C4-2B (cell line): ENCODE data around the gene LRP1B.

Source experiments
- H3K27ac ChIP-seq: fragments of 450-650 bp; 2 replicates; pipeline ENCODE4 v1.5.1; 2017
- ZFX ChIP-seq: fragments of 450-650 bp; IDR thresholded peaks from 2 replicates; pipeline ENCODE4 v1.6.1; 2017
- TF ChIP-seq, protein P1 (sequence below): fragments of 450-650 bp; conservative IDR thresholded peaks from 2 replicates; pipeline ENCODE4 v1.5.1; 2017; ENCODE audit warnings: mild to moderate bottlenecking

LRP1B gene

DNA sequence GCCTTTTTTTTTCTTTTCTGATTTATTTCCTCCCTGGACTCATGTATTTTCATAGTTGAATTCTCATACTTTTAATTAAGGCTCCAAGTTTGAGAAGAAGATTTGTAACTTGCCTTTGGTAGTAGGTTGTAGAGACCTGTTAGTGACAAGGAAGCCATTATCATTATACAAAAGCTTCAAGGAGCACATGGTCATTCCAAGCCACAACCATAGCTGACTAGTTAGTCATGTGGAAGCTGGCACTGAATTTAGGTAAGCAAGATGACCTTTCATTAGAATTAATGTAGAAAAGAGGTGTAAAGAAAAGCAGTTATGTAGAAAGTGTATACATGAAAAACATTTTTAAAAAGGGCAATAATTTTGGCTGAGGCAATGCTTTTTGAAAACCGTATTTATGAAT lies 89.7 kb downstream of the LRP1B start:
- TF ChIP-seq, protein P1, sequence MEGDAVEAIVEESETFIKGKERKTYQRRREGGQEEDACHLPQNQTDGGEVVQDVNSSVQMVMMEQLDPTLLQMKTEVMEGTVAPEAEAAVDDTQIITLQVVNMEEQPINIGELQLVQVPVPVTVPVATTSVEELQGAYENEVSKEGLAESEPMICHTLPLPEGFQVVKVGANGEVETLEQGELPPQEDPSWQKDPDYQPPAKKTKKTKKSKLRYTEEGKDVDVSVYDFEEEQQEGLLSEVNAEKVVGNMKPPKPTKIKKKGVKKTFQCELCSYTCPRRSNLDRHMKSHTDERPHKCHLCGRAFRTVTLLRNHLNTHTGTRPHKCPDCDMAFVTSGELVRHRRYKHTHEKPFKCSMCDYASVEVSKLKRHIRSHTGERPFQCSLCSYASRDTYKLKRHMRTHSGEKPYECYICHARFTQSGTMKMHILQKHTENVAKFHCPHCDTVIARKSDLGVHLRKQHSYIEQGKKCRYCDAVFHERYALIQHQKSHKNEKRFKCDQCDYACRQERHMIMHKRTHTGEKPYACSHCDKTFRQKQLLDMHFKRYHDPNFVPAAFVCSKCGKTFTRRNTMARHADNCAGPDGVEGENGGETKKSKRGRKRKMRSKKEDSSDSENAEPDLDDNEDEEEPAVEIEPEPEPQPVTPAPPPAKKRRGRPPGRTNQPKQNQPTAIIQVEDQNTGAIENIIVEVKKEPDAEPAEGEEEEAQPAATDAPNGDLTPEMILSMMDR = no peak
- TF ChIP-seq ZFX = no peak
- H3K27ac ChIP-seq = no peak overlapping the region

DNA sequence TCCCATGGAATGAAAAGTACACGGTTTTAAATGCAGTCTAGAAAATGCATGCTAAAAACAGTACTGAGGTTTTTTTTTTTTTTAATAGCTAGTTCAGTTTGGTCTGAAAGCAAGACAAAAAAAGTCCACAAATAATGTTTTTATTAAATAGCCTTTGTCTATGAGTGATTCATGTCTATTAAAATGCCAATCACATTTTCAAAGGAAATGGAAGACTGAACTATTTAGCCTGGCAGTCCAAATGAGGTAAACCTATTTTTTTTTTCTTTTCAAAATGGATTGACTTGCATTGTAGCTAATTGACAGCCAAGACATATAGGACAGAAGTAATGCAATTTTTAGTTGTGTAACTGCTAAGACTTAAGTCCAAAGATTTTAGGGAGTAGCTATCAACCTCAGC lies 90.3 kb downstream of the LRP1B start:
- no peak for TF ChIP-seq ZFX
- TF ChIP-seq, protein P1 = no peak
- no peak overlapping the region for H3K27ac ChIP-seq

DNA sequence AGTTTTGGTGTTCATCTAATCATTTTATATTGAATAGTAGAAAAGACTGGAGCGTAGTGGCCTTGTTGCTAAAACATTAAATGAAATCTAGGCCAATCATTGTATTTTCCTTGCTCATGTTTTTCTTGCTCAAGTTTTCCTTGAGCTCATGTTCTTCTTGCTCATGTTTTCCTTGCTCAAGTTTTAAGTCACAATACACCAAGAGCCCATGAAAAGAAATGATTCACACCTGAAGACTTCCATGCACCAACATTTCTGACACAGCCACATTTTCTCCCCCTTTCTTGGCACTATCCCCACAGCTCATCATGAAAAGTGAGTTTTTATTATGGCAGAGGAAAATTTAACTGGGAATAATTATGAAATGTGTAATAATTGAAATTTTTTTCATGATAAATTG lies 92.0 kb downstream of the LRP1B start:
- TF ChIP-seq, protein P1 = no peak
- TF ChIP-seq ZFX = no peak
- H3K27ac ChIP-seq = no peak overlapping the region

DNA sequence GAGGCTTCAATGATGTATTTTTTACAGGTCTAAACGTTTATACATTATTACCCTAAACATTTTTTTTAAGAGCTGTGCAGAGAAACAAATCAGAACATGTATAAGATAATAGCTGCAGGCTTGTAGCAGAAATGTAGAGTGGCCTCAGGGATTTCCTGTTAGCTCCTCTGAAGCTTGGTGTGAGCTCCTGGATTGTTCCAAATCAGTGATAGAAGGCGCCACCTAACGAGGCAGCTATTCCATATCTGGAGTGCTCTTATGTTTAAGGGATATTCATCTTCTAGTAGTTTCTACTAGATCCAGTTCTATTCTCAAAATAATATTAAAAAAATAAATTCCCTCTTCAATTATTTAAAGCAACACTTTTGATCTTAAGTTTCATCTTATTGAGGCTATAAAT lies 93.1 kb downstream of the LRP1B start:
- no peak for TF ChIP-seq ZFX
- TF ChIP-seq, protein P1 = no peak; the same call in 1 of the 2 replicates
- H3K27ac ChIP-seq = no peak overlapping the region

DNA sequence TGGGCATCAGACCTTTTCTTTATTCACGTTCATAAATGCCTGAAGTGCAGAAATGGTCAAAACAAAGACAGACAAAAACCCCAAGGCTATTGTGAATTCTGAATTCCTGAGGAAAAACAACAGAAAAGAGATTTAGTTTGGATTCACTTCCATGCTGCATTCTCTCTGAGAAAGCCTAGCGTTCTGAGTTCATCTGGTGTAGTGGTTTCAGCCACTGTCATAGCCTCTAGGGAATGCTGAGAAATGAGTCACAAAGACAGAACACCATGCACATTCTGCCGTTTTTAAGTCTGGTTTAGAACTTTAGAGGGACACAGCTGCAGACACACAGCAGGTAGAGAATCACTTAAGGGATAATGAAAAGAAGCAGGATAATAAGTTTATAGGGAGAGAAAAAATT lies 93.8 kb downstream of the LRP1B start:
- H3K27ac ChIP-seq = no peak overlapping the region
- no peak for TF ChIP-seq ZFX
- TF ChIP-seq, protein P1 = no peak

DNA sequence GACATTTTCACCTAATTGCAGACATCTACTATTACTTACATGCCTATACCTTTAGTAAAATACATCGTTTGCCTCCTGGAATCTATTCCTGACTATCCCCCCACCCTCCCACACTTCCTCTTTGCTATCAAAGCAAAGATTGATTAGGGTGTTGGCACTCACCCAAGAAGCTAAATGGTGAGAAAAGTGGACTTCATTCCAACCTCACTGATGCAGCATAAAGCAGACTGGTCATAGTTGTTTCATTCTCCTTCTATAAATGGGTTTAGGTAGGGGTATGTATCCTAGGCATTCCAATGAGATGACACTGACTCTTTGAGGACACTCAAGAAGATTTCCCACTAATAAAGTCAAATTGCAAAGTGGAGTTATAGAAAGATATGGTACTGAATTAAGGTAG lies 97.4 kb downstream of the LRP1B start:
- H3K27ac ChIP-seq = no peak overlapping the region
- TF ChIP-seq ZFX = no peak
- TF ChIP-seq, protein P1 = no peak

DNA sequence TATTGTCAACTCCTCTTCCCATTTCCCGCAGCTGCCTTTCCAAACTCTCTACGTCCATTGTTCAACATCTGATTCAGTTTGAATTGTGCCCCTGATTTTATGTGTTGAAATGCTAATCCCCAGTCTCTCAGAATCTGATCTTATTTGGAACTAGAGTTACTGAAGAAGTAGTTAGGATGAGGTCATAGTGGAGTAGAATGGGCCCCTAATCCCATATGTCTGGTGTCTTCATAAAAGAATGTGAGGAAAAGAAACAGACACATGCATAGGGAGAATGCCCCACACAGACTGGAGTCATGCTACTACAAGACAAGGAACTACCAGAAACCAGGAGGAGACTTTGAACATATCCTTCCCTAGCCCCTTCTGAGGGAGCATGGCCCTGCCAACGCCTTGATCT lies 99.2 kb downstream of the LRP1B start:
- TF ChIP-seq, protein P1 = no peak
- no peak for TF ChIP-seq ZFX
- H3K27ac ChIP-seq = no peak overlapping the region
